ENCODE results near the gene RECQL. TPM values are rescaled to one million over a fixed set of nuclear protein-coding genes. Genes with fewer than 3 reads are reported as not detected.

The RECQL gene
- total RNA-seq (10 to 100 TPM; 11.1 to 16.0 TPM), total RNA-seq (30.2 to 270 (median 142) reads per million in 172 experiments)
- polyA plus RNA-seq (2013, experiment 1 of 2): 62.0 TPM
- polyA plus RNA-seq (2013, experiment 2 of 2): 59.9 TPM

DNA sequence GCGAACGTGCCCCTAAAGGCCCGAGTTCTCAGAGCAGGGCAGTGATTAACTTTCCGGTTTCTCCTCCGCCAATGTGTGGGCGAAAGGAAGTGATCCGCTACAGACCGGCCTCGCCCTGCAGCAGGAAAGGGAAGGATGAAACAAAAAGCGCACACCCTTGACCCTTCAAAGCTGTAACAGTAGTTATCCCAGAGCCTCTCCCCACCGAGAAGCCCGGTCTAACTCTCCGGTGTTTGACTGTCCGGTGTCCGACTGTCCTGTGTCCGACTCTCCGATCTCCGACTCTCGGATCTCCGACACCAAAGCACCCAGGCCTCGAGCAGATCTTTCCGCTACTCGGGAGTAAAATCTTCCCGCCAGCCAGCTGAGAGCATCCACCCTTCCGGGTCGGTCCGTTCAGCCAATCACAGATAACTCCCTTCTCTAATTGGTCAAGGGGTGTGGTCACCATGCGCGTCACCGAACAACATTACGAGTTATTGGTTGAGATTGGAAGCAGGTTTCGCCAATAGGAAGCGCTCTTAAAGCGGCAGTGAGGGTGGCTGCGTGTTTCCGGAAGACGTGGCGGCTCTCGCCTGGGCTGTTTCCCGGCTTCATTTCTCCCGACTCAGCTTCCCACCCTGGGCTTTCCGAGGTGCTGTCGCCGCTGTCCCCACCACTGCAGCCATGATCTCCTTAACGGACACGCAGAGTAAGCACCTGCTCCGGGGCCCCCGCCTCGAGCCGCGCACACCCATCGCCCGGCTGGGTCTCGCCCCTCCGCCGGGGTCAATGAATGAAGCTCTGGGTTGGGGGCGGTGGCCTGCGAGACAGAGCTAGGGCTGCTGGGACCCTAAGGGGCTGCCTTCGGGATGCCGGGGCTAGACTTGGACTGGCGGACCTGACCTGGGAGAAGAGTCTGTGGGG is at the start of gene RECQL, which contains the start of gene GOLT1B:
Gene RECQL (minus strand): TSS at position 378 of the 906 bp plus-strand sequence. CDS start 2,065 bp downstream, outside the sequence.
Gene GOLT1B (plus strand): TSS at position 532 of the 906 bp plus-strand sequence. CDS start 135 bp downstream, at position 667.
- ChIA-PET CTCF (interaction anchor here (1.0 to 1.1 kb wide), 2 partner anchors 22 to 179 kb away, joined by 3 to 4 read pairs; no protein-coding TSS in a partner anchor), POLR2A (interaction anchor here (0.5 to 2.5 kb wide), 16 partner anchors 9 to 1043 kb away, joined by 3 to 20 read pairs (median 6); partner anchors contain the start of genes C2CD5, CMAS, LDHB and PYROXD1)
- Mint-ChIP-seq H3K27ac (no peak within 1 kb of the TSS), H3K36me3 (ENCODE audit: low read depth) (peaks cover 38% of the 10 kb centered on the region), H3K4me3 (no peak within 1 kb of the TSS), H3K4me1 (ENCODE audit: low read depth) (peaks cover 52% of the 10 kb centered on the region), H3K27me3 (no peaks in the 10 kb centered on the region), H3K9me3 (no peaks in the 10 kb centered on the region)
- intact Hi-C loops (cut with DNase I, micrococcal nuclease): loop anchor here (1.0 to 10.0 kb wide), 10 partner anchors 63 to 1133 kb away; partner anchors contain the start of genes CMAS (in 2 of the 2), LDHB (in 2 of the 2) and C2CD5 (in 1 of the 2)
- no peaks in the 10 kb centered on the region for H3K9me3 ChIP-seq (ENCODE audit: control insufficient read depth in 1 of 2, insufficient read depth in 1 of 2, low read length in 2 of 2)
- no peaks in the 10 kb centered on the region for H3K27me3 ChIP-seq (ENCODE audit: control insufficient read depth in 1 of 2, insufficient read depth in 2 of 2, low read length in 2 of 2)
- peak within 1 kb of the TSS; percentile 58 to 79 for H3K27ac ChIP-seq (ENCODE audit: low read depth in 1 of 2, low read length in 2 of 2)
- peak; percentile 93 for ATAC-seq (ENCODE audit: poor library complexity)
- peak; percentile 75 to 97 (median 82) for DNase-seq
- peak within 1 kb of the TSS; percentile 88 for H3K4me3 ChIP-seq (ENCODE audit: low read length)
- peaks cover 24% of the 10 kb centered on the region for H3K36me3 ChIP-seq (ENCODE audit: insufficient read depth, low read length)
- H3K4me1 ChIP-seq (ENCODE audit: insufficient read depth, low read length): peaks cover 25% of the 10 kb centered on the region
- TF ChIP-seq, protein P1, sequence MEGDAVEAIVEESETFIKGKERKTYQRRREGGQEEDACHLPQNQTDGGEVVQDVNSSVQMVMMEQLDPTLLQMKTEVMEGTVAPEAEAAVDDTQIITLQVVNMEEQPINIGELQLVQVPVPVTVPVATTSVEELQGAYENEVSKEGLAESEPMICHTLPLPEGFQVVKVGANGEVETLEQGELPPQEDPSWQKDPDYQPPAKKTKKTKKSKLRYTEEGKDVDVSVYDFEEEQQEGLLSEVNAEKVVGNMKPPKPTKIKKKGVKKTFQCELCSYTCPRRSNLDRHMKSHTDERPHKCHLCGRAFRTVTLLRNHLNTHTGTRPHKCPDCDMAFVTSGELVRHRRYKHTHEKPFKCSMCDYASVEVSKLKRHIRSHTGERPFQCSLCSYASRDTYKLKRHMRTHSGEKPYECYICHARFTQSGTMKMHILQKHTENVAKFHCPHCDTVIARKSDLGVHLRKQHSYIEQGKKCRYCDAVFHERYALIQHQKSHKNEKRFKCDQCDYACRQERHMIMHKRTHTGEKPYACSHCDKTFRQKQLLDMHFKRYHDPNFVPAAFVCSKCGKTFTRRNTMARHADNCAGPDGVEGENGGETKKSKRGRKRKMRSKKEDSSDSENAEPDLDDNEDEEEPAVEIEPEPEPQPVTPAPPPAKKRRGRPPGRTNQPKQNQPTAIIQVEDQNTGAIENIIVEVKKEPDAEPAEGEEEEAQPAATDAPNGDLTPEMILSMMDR (IDR thresholded peaks at IDR 0.05): no peak

DNA sequence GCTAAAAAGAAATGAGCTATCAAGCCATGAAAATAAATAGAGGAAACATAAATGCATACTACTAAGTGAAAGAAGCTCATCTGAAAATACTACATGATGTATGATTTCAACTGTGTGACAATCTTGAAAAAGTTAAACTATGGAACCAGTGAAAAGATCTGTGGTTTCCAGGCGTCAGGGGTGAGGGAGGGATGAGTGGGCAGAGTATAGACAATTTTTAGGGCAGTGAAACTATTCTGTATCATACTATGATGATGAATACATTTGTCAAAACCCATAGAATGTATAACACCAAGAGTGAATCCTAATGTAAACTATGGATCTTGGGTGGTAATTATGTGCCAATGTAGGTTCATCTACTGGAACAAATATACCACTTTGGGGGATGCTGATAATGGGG is 46.0 kb upstream of the RECQL start:
- DNase-seq (no peak), ATAC-seq (ENCODE audit: poor library complexity) (no peak)
- intact Hi-C loops (cut with DNase I, micrococcal nuclease): no loop called here
- Histone ChIP-seq H3K27ac (ENCODE audit: low read depth in 1 of 2, low read length in 2 of 2) (no peak overlapping the region), H3K4me3 (ENCODE audit: low read length) (no peak overlapping the region), H3K36me3 (ENCODE audit: insufficient read depth, low read length) (no peaks in the 10 kb centered on the region), H3K27me3 (ENCODE audit: control insufficient read depth in 1 of 2, insufficient read depth in 2 of 2, low read length in 2 of 2) (no peaks in the 10 kb centered on the region), H3K4me1 (ENCODE audit: insufficient read depth, low read length) (no peaks in the 10 kb centered on the region), H3K9me3 (ENCODE audit: control insufficient read depth in 1 of 2, insufficient read depth in 1 of 2, low read length in 2 of 2) (no peaks in the 10 kb centered on the region)
- no peaks in the 10 kb centered on the region for H3K9me3 Mint-ChIP-seq
- H3K27me3 Mint-ChIP-seq: no peaks in the 10 kb centered on the region
- POLR2A ChIA-PET: no interaction called here
- TF ChIP-seq, protein P1 (IDR thresholded peaks at IDR 0.05): no peak
- CTCF ChIA-PET: no interaction called here
- H3K36me3 Mint-ChIP-seq (ENCODE audit: low read depth): no peaks in the 10 kb centered on the region
- no peak overlapping the region for H3K4me3 Mint-ChIP-seq
- H3K4me1 Mint-ChIP-seq (ENCODE audit: low read depth): no peaks in the 10 kb centered on the region
- H3K27ac Mint-ChIP-seq: no peak overlapping the region

GRCh38 chr12:21546716-21547115 is 45.3 kb upstream of the RECQL start:
- intact Hi-C loops (cut with DNase I, micrococcal nuclease): no loop called here
- Histone ChIP-seq H3K36me3 (ENCODE audit: insufficient read depth, low read length) (no peaks in the 10 kb centered on the region), H3K27ac (ENCODE audit: low read depth in 1 of 2, low read length in 2 of 2) (no peak overlapping the region), H3K4me3 (ENCODE audit: low read length) (no peak overlapping the region), H3K27me3 (ENCODE audit: control insufficient read depth in 1 of 2, insufficient read depth in 2 of 2, low read length in 2 of 2) (no peaks in the 10 kb centered on the region), H3K4me1 (ENCODE audit: insufficient read depth, low read length) (no peaks in the 10 kb centered on the region), H3K9me3 (ENCODE audit: control insufficient read depth in 1 of 2, insufficient read depth in 1 of 2, low read length in 2 of 2) (no peaks in the 10 kb centered on the region)
- TF ChIP-seq, protein P1 (IDR thresholded peaks at IDR 0.05): no peak
- POLR2A ChIA-PET: no interaction called here
- H3K27me3 Mint-ChIP-seq: no peaks in the 10 kb centered on the region
- no peaks in the 10 kb centered on the region for H3K4me1 Mint-ChIP-seq (ENCODE audit: low read depth)
- no peak overlapping the region for H3K4me3 Mint-ChIP-seq
- ATAC-seq (ENCODE audit: poor library complexity) (no peak), DNase-seq (no peak)
- CTCF ChIA-PET: no interaction called here
- H3K36me3 Mint-ChIP-seq (ENCODE audit: low read depth): no peaks in the 10 kb centered on the region
- H3K9me3 Mint-ChIP-seq: no peaks in the 10 kb centered on the region
- H3K27ac Mint-ChIP-seq: no peak overlapping the region

All from CD4-positive, alpha-beta T cell (primary cell).